NCI-H2171 treated with DMSO at 0.1 percent for 48 hours (cell line): ENCODE measurements around the gene LRRC49.

ENCODE experiments used
- DNase-seq: peaks from one replicate; lab custom pipeline; 2025; lab: John Stamatoyannopoulos, UW

The LRRC49 gene

GRCh38 chr15:71052356-71052755 is 159.7 kb downstream of the LRRC49 start:
- DNase-seq: no peak

DNA sequence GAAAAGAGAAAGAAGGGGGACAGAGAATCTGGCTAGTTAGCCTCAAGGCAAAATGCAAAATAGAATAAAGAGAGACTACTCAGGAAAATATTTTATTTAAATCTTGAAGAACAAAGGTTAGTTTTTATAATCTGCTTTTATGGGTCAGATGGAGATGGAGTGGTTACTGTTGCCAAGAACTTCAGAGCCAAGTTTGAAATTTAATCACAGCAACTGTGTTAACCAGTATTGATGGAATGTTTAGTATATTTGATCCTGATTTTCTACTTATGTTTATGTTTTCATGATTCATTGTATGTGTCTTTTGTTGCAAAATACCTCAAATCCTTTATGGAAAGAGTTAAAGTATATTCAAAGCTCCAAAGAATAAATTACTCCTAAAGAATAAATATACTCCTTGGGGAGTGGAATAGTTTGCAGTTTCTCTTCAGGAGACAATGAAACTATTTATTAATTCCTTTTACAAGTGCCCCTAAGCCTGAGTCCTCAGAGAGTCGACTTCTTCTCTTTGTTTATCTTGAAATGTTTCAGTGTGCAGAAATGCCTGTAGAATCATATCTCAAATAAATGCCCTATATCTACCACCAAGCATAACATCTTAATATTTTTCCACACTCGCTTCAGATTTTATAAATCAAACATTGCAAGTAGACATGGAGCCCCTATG is 161.8 kb downstream of the LRRC49 start:
- no peak for DNase-seq

DNA sequence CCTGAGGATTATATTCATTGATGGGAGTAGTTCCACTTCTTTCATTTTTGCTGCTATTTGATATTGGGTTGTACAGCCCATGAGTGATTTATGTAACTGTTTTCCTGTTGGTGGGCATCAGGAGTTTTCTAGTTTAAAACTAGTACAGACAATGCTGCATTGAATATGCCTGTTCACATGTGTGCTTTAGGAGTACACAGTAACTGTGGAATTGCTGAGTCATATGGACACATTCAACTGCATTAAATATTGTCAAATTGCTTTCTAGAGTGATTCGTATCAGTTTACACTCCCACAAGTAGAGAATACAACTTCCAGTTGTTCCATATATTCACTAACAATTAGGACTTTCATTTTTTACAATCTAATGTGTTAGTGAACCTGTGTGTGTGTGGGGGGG is 162.8 kb downstream of the LRRC49 start:
- peak; percentile 53 for DNase-seq

- DNase-seq: no peak
Measured at GRCh38 chr15:71056111-71056510, 163.5 kb downstream of the LRRC49 start.

DNA sequence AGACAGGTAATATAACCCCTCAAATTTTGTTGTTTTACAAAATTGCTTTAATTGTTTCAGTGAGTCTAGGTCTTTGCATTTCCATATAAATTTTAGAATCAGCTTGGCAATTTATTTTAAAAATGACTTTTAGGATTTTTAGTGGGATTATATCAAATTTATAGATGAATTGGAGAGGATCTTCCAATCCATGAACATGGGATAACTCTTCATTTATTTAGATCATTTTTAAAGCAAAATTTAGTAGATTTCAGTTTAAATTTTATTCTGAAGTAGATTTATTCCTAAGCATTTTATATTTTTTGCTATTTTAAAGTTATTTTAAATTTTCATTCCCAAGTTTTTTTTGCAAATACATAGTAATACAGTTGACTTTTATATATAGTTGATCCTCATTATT is 164.5 kb downstream of the LRRC49 start:
- no peak for DNase-seq

DNA sequence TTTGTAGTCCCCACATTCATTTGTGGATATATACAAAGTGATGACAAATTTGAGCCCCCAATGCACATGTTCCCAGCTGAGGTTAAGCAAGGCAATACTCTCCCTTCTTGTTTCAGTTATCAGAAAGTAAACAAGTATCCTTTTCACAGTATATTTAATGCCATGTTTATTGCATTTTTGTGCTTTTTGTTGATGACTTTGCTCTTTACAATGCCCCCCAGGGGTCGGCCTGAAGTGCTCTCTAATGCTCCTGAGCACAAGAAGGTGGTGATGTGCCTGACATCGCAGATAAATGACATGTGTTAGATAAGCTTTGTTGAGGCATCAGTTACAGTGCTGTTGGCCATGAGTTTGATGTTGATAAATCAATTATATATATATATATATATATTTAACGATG is 165.0 kb downstream of the LRRC49 start:
- no peak for DNase-seq

DNA sequence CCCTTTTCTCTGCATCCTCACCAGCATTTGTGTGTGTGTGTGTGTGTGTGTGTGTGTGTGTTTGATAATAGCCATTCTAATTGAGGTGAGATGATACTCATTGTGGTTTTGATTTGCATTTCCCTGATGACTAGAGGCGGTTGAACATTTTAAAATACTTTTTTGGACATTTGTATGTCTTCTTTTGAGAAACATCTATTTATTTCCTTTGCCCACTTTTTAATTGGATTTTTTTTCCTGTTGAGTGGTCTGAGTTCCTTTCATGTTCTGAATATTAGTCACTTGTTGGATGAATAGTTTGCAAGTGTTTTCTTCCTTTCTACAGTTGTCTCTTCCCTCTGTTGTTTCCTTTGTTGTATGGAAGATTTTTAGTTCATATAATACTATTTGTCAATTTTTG is 168.4 kb downstream of the LRRC49 start:
- DNase-seq: no peak

- no peak for DNase-seq
Measured at GRCh38 chr15:71066983-71067382, 174.4 kb downstream of the LRRC49 start.

GRCh38 chr15:71069693-71070092 is 177.1 kb downstream of the LRRC49 start:
- DNase-seq: no peak

DNA sequence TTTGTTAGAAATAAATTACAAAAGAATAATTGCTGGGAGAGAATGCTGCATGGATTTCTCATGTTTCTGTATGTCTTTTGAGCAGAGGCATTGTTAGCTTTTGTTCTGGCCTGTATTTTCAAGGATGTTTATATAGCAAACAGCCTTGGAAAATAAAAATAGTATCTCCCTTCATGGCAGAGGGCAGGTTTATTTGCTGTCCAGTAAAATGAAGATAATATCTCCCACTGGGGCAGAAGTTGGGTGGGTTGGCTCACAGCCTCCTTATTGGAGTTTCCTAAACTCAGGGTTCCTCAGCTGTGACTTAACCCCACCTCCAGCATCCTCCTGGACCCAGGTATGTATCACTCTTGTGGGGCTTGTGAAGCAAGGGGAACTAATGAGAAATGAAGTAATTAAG is 178.9 kb downstream of the LRRC49 start:
- no peak for DNase-seq

DNA sequence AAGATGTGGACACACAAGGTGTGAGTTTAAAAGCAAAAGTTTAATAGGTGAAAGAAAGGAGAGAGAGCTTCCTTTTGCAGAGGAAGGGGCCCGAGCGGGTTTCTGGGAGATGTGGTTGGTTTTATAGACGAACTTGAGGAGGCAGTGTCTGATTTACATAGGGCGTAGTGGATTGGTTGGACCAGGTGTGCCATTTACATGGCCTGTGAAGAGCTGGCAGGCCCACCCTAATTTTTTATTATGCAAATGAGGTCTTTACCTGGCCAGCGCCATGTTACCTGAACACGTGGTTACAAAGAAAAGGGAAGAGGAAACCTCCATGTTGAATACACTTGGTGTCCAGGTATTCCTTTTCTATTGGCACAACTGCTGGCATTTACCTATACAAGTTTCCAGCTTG is 179.8 kb downstream of the LRRC49 start:
- DNase-seq: no peak

GRCh38 chr15:71078506-71079207 is 186.0 kb downstream of the LRRC49 start:
- no peak for DNase-seq

DNA sequence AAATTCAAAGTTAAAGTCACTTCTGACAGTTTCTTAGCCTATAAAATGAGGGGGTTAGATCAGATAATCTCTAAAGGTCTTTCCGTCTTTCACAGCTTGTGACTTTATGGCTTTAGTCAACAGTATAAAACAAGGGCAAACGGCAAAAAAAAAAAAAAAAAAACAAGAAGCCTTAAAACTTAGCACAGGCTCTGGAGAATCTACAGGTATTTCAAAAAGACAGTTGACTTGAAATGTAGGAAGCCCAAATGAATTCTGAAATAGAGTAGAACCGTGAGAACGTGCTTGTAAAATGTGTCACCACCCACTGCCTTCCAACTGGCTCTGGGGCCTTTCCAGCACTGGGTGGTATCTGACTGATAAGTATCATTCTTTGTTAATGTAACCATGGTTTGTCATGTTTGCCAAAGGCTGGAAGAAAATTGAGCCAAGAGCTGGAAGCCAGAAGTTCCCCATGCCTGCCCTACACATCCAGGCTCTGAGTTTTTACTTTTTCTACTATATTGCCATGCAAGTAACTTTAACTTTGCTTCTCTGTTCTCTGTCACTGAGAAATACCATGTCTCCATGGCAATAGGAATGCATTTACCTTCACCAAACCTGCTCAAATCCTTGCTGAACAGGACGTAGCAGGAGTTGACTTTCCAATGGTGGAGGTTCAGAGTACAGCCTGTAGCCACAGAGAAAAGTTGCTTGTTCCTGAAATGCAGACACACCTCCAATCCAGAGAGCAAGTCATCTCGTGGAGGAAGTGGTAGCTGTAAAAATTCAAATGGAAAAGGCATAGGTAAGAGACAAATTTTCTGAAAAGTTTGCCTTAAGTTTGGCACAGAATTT is 186.8 kb downstream of the LRRC49 start:
- DNase-seq: no peak

DNA sequence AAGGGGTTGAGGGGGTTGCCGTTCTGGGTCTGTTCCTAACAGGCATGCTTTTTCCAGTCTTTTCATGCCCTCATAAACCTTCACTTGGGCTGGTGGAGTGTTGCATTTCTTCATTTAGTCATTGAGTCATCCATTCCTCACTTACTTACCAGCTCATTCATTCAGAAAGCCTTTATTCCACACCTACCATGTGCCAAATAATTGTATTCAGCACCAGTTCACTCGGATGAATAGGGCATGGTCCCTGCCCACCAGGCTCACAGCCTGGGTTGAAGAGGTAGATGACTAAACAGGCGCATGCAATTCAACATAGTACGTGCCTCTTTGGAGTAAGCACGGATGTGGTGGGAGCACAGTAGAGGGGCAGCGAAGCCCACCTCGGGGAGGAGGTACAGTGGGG is 187.5 kb downstream of the LRRC49 start:
- no peak for DNase-seq

GRCh38 chr15:71080705-71081104 is 188.1 kb downstream of the LRRC49 start:
- no peak for DNase-seq

GRCh38 chr15:71082803-71083202 is 190.2 kb downstream of the LRRC49 start:
- DNase-seq: no peak

DNA sequence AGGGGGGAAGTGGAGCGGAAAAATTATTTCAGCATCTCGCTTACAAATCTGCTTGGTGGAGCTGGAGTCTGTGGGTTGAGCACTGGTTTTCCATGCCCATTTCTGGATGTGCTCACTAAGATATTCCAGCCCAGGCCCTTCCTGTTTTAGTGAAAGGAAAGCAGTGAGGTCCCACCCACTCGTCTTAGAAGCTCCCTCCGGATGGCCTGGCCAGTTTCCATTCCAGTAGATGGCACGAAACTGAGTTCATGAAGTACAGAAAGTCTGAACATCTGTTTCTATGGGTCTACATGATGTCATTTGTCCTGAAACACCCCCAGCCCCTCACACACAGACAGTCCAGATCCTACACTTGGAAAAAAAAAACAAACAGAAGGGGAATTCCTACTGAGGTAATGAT is 190.7 kb downstream of the LRRC49 start:
- no peak for DNase-seq

- DNase-seq: no peak
Measured at GRCh38 chr15:71084264-71084663, 191.6 kb downstream of the LRRC49 start.

- no peak for DNase-seq
Measured at GRCh38 chr15:71085809-71086208, 193.2 kb downstream of the LRRC49 start.

- no peak for DNase-seq
Measured at GRCh38 chr15:71088155-71088554, 195.5 kb downstream of the LRRC49 start.

DNA sequence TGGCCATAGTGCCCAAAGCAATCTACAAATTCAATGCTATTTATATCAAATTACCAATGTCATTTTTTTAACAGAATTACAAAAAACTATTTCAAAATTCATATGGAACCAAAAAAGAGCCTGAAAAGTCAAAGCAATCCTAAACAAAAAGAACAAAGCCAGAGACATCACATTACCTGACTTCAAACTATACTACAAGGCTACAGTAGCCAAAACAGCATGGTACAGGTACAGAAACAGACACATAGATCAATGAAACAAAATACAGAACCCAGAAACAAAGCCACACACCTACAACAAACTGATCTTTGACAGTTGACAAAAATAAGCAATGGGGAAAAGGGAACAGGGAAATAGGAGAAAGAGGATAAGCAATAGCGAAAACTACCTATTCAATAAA is 196.1 kb downstream of the LRRC49 start:
- no peak for DNase-seq

- no peak for DNase-seq
Measured at GRCh38 chr15:71089801-71090200, 197.2 kb downstream of the LRRC49 start.

DNA sequence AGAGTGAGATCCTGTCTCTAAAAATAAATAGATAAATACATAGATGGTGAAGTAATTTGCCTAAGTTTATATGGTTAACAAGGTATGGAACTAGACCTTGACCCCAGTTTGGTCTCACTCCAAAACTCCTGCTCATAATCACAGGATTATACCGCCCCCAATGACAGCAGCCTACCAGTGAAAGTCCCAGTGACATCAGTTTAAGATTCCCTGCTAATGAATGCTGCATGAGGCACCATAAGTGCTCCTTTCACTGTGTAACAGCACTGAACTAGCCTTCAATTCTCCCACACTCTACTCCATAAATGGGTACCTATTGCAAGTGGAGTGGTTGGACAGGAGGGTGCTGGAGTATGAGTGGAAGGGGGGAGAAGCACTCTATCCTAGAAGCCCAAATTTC is 199.0 kb downstream of the LRRC49 start:
- no peak for DNase-seq
